GM21737 (cell line): ENCODE measurements around the gene ALG9.

Experiments used
- ATAC-seq: cut with Tn5 transposase; IDR thresholded peaks from one replicate; pipeline ENCODE4 v1.9.1; 2021; ENCODE audit warnings: mild to moderate bottlenecking, moderate library complexity; ENCODE audit not compliant: unreplicated experiment

ALG9 gene

DNA sequence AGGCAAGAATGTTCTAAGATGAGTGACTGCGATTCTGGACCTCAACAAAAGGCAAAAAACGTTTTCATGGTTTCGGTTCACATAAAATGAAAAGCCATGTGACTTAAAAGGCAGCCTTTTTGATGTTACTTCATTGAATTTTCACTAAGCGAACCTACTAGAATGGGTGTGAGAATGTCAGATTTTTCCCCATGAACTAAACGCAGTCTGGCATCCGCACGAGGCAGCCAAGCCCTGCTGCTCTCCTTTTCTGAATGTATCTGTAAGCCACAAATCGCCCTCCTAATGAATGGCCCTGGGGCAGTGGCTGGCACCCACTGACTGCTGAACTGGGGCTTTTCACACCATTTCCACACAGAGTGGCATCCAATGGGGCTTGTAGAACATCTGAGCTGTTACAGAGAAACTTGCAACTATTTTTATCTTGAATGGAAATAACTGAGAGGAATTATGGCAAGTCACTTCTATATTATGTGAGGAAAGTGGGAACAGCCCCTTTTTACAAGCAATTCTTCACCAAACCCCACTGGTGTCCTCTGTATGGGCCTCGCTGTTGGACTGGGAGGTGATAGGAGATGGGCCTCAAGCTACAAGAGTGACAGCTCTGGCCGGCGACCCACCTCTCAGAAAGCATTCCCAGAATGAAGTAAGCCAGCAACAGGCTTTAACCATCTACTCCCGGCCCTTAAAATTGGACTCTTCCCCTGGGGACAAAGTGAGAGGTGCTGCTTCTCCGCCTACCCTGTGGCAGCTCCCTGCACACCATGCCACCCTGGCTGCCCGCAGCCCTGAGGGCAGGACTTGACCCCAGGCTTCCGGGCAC, 134.5 kb downstream of the ALG9 start:
- ATAC-seq, result no peak
